Renal cortical epithelial cell (primary cell): ENCODE measurements around the gene SGCA. TPM values are rescaled to one million over a fixed set of nuclear protein-coding genes. Genes with fewer than 3 reads are reported as not detected.

ENCODE experiments used
- DNase-seq: peaks from one replicate; pipeline ENCODE4 v3.0.0-alpha.2; 2011; ENCODE audit warnings: low read depth
- total RNA-seq: library from RNA; depleted of rRNA; stranded (reverse); fragments of >200 nt; gene quantifications from 2 replicates; pipeline ENCODE4 v1.2.3, GENCODE V29; 2014

The SGCA gene
- total RNA-seq, 1 donor from 2014 or later, result not detected

DNA sequence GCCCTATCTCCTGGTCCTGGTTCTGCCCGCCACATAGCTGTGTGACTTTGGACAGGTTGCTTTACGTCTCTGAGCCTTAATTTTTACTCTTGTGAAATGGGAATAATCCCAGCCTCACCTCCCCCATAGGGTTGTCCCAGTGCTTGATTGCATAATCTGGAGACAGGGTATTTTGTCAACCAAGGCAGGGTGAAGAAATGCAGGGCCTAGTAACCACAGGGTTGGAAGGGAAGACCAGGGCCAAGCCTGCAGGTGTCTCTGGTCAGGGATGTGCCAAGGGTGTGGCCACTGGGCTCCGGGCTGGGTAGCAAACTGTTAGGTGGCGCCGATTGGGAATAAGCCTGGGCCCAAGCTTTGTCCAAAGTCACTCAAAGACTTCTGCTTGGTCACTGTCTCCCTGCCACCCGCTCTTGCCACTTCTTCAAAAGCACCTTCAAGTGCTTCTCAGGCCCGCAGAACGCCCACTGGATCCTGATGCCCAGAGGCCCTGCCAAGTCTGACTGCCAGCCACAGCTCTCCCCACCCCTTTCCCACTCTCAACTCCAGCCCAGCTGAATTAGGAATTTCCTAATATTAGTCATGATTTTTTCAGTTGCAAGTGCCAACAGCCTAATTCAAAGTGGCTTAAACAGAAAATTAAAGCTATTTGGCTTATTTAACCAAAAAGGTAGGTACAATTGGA is 56.2 kb downstream of the SGCA start:
- DNase-seq, result peak; percentile 77

DNA sequence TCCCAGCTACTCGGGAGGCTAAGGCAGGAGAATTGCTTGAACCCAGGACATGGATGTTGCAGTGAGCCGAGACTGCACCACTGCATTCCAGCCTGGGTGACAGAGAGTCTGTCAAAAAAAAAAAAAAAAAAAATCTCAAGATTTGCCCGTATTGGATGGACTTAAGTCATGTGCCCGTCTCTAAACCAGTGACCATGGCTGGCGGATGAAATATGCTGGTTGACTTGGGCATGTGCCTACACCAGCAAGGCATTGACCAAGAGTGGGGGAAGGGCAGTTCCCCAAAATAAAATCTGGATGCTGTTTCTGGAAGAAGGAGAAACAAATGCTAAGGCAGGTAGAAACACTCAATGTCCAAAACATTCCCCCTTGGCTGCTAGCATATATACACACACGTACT is 57.1 kb downstream of the SGCA start:
- no peak for DNase-seq

Other genes starting within 250 kb of the SGCA start
- 0.25 TPM in 1 of 2 replicates, not detected in the other for gene DLX4, start 196.8 kb upstream of the SGCA start, total RNA-seq
- not detected in 2 replicates for gene DLX3, start 170.8 kb upstream of the SGCA start, total RNA-seq
- 882 and 1,202 TPM in 2 replicates for gene ITGA3, start 109.9 kb upstream of the SGCA start, total RNA-seq
- gene PDK2, start 70.7 kb upstream of the SGCA start, total RNA-seq, result 4.2 and 37.9 TPM in 2 replicates
- gene SAMD14, start 35.8 kb upstream of the SGCA start, total RNA-seq, result 1.2 and 2.3 TPM in 2 replicates
- gene PPP1R9B, start 15.3 kb upstream of the SGCA start, total RNA-seq, result 15.8 and 39.9 TPM in 2 replicates
- gene COL1A1, start 35.6 kb downstream of the SGCA start, total RNA-seq, result 65.6 and 141 TPM in 2 replicates
- gene TMEM92, start 108.5 kb downstream of the SGCA start, total RNA-seq, result 0.87 and 2.3 TPM in 2 replicates
- gene XYLT2, start 180.1 kb downstream of the SGCA start, total RNA-seq, result 42.3 and 61.5 TPM in 2 replicates
- gene MRPL27, start 207.2 kb downstream of the SGCA start, total RNA-seq, result 41.8 and 69.3 TPM in 2 replicates
- gene EME1, start 207.2 kb downstream of the SGCA start, total RNA-seq, result 0.55 and 5.9 TPM in 2 replicates
- 141 and 219 TPM in 2 replicates for gene LRRC59, start 231.5 kb downstream of the SGCA start, total RNA-seq